Fibroblast of skin of left biceps (primary cell): ENCODE results near the gene NDUFC1.
A peak's percentile ranks its signal among the peaks of the same experiment; 100 is the strongest.
"Not testable (repeated sequence)": the region's sequence is repeated elsewhere in the genome, so short reads cannot be mapped to it uniquely, and the experiment has no call there.

Experiments
- DNase-seq, 2 experiments: peaks; one replicate each; pipeline ENCODE4 v3.0.0-alpha.2; 2013; ENCODE audit warnings: low read depth in 2 of 2

Gene NDUFC1

GRCh38 chr4:139297001-139297410 is 5.3 kb downstream of the NDUFC1 start:
- DNase-seq: no peak

- DNase-seq: no peak
These were observed 6.4 kb downstream of the NDUFC1 start for GRCh38 chr4:139295942-139296299.

GRCh38 chr4:139295206-139295941 is 6.9 kb downstream of the NDUFC1 start:
- peak; percentile 74 to 75 for DNase-seq

GRCh38 chr4:139286186-139286698 is 16.0 kb downstream of the NDUFC1 start:
- DNase-seq: no peak

GRCh38 chr4:139282721-139283075 is 19.6 kb downstream of the NDUFC1 start:
- no peak for DNase-seq

GRCh38 chr4:139282065-139282720 is 20.1 kb downstream of the NDUFC1 start:
- no peak for DNase-seq

GRCh38 chr4:139279760-139280620 is 22.3 kb downstream of the NDUFC1 start, which contains the start of gene MGARP:
Gene MGARP (minus strand): TSS chr4:139280225. CDS start chr4:139280158, 67 bp downstream.
- no peak for DNase-seq

GRCh38 chr4:139278912-139279759 is 23.1 kb downstream of the NDUFC1 start:
- DNase-seq: no peak

GRCh38 chr4:139278485-139278884 is 23.8 kb downstream of the NDUFC1 start:
- DNase-seq: no peak

GRCh38 chr4:139275281-139275735 is 27.0 kb downstream of the NDUFC1 start:
- no peak for DNase-seq

GRCh38 chr4:139274790-139275189 is 27.5 kb downstream of the NDUFC1 start:
- DNase-seq: no peak

- DNase-seq: no peak
These were observed 28.4 kb downstream of the NDUFC1 start for GRCh38 chr4:139273835-139274234.

- no peak for DNase-seq
These were observed 35.0 kb downstream of the NDUFC1 start for GRCh38 chr4:139267301-139267700.

GRCh38 chr4:139266583-139267257 is 35.6 kb downstream of the NDUFC1 start:
- DNase-seq: no peak

GRCh38 chr4:139266208-139266582 is 36.1 kb downstream of the NDUFC1 start:
- no peak for DNase-seq

GRCh38 chr4:139265654-139266053 is 36.6 kb downstream of the NDUFC1 start:
- DNase-seq: no peak

- no peak for DNase-seq
These were observed 45.9 kb downstream of the NDUFC1 start for GRCh38 chr4:139256349-139256748.

- DNase-seq: not testable (repeated sequence)
These were observed 46.7 kb downstream of the NDUFC1 start for GRCh38 chr4:139255581-139255980.

GRCh38 chr4:139253713-139254112 is 48.6 kb downstream of the NDUFC1 start:
- no peak for DNase-seq

GRCh38 chr4:139253046-139253445 is 49.2 kb downstream of the NDUFC1 start:
- no peak for DNase-seq
